GM12872 (cell line): ENCODE data around the gene SLC6A16.

Source experiments
- TF ChIP-seq, protein P1 (sequence below): IDR thresholded peaks from 3 replicates; pipeline ENCODE4 v1.5.1; 2011; ENCODE audit warnings: low read depth, mild to moderate bottlenecking, low read length, moderate library complexity; ENCODE audit not compliant: insufficient read depth

The SLC6A16 gene

DNA sequence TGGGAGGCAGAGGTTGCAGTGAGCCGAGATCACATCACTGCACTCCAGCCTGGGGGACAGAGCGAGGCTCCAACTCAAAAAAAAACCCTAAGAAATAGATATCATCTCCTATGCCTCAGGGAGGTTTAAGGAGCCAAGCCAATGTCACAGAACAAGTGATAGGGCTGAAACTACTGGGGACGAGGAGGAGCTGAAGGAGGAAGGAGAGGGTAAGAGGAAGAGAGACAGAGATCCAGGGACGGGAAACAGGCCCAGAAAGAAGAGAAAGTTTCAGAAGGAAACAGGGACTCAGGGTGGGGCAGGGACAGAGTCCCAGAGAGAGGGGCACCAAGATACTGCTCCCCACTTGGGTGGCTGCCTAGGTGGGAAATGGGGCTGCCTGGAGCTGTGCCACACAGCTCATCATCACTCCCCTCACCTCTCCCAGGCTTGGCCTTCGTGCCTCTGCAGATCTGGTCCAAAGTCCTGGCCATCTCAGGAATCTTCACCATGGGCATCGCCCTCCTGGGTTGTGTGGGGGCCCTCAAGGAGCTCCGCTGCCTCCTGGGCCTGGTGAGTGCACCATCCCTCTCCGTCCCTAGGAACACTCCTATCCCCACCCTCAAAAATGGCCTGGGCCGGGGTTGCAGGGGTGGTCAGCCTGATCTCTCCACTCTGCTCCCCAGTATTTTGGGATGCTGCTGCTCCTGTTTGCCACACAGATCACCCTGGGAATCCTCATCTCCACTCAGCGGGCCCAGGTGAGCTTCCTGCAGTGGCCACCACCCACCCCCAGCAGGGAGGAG is 11.7 kb upstream of the SLC6A16 start:
- TF ChIP-seq, protein P1, sequence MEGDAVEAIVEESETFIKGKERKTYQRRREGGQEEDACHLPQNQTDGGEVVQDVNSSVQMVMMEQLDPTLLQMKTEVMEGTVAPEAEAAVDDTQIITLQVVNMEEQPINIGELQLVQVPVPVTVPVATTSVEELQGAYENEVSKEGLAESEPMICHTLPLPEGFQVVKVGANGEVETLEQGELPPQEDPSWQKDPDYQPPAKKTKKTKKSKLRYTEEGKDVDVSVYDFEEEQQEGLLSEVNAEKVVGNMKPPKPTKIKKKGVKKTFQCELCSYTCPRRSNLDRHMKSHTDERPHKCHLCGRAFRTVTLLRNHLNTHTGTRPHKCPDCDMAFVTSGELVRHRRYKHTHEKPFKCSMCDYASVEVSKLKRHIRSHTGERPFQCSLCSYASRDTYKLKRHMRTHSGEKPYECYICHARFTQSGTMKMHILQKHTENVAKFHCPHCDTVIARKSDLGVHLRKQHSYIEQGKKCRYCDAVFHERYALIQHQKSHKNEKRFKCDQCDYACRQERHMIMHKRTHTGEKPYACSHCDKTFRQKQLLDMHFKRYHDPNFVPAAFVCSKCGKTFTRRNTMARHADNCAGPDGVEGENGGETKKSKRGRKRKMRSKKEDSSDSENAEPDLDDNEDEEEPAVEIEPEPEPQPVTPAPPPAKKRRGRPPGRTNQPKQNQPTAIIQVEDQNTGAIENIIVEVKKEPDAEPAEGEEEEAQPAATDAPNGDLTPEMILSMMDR: no peak

DNA sequence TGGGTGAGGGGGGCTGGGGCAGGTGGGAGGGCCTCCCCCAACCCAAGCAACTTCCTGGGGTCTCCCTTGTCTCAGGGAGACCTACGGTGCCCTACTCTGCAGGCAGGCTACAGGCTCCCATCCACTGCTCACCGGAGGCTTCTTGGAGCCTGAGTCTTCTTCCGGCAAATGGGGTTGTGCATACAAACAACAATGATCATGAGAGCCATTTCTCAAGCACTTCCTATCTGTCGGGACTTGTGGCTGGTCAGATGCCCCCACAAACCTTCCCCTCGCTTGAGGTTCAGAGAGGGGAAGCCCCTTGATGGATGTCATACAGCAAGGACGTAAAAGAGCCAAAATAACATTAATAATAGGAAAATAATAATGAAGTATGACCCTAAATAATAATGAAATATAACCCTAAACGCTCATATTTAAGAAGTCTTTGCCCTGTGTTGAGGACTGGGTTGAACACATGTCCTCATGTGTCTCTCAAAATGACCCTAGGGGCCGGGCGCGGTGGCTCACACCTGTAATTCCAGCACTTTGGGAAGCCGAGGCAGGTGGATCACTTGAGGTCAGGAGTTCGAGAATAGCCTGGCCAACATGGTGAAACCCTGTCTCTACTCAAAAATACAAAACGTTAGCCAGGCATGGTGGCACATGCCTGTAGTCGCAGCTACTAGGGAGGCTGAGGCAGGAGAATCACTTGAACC is 10.9 kb upstream of the SLC6A16 start:
- TF ChIP-seq, protein P1: no peak

DNA sequence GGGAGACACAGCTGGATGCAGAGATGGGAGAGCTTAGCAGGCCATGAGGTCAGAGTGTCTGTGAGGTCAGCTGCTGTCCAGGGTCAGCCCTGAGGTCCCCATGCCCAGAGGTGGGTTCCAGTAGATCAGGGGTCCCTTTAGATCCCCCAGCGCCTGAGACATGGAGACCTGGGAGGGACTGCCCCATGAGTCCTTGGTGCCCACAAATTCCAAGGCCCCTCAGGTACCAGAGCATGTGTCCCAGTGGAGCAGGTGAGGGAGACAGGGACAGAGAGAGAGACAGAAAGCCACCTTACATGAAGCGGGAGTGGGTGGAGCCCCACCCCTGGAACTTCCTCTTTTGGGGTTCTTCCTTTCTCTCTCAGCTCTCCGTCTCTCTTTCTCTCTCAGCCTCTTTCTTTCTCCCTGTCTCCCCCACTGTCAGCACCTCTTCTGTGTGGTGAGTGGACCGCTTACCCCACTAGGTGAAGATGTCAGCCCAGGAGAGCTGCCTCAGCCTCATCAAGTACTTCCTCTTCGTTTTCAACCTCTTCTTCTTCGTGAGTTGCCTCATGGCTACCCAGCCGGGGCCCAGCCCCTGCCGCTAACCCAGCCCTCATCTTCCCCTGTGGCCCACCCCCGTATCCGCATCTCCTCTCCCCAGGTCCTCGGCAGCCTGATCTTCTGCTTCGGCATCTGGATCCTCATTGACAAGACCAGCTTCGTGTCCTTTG is 10.2 kb upstream of the SLC6A16 start, which contains the start of gene CD37:
TSS of gene CD37 (plus strand) at position 336 of the 713 bp plus-strand sequence. CDS start at position 471, 135 bp downstream.
- TF ChIP-seq, protein P1: no peak

DNA sequence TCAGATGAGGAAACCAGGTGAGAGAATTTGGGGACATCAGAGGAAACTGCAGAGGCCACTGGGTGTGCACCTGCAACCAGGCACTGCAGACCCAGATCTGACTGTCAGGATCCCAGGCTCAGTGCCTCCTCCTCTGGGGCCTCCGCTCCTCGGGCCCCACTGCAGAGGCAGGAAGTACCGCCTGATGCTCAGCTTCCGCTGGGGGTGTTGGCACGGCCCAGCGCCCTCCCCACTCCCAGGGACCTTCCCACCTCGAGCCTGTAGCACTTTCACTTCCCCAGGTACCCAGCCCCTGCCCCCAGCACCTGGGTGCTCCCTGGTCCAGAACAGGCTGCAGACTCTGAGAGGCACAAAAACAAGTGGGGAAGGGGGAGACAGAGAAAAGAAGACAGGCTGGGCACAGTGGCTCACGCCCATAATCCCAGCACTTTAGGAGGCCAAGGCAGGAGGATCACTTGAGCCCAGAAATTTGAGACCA is 8.9 kb upstream of the SLC6A16 start:
- TF ChIP-seq, protein P1: no peak

GRCh38 chr19:49333418-49333805 is 8.4 kb upstream of the SLC6A16 start:
- TF ChIP-seq, protein P1: no peak

DNA sequence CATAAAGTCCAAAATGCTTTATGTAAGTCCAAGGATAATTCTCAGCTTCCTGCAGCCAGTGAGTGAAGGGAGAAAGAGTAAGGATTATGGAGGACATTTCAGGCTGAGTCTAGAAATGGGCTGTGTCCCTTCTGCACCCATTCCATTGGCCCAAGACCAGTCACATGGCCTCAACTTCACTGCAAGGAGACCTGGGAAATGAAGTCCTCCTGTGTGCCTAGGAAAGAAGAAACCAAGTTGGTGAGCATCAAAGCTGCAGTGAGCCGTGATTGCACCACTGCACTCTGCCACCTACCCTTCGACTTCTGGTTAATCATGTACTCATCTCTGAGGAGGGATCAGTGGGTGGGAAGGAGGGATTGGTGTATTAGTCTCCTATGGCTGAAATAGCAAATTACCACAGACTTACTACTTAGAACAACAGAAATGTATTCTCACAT is 6.6 kb upstream of the SLC6A16 start:
- TF ChIP-seq, protein P1: no peak

- TF ChIP-seq, protein P1: no peak
These were observed 3.8 kb upstream of the SLC6A16 start for GRCh38 chr19:49328741-49329140.
